ENCODE results near the gene AKNAD1. TPM values are rescaled to one million over a fixed set of nuclear protein-coding genes. Genes with fewer than 3 reads are reported as not detected.

The AKNAD1 gene
- polyA plus RNA-seq, 4 donors: 0.18 TPM; not detected in 3

- DNase-seq (ENCODE audit: low read depth in 4 of 4, low spot score in 3 of 4): no peak
These were observed 14.3 kb upstream of the AKNAD1 start for GRCh38 chr1:108871050-108871724.

GRCh38 chr1:108865316-108865910 lies 8.5 kb upstream of the AKNAD1 start:
- no peak for DNase-seq (ENCODE audit: low read depth in 4 of 4, low spot score in 3 of 4)

- no peak for DNase-seq (ENCODE audit: low read depth in 4 of 4, low spot score in 3 of 4)
These were observed 7.1 kb upstream of the AKNAD1 start for GRCh38 chr1:108863984-108864383.

GRCh38 chr1:108862698-108863477 lies 6.0 kb upstream of the AKNAD1 start:
- no peak for DNase-seq (ENCODE audit: low read depth in 4 of 4, low spot score in 3 of 4)

- DNase-seq (ENCODE audit: low read depth in 4 of 4, low spot score in 3 of 4): no peak
These were observed 5.2 kb upstream of the AKNAD1 start for GRCh38 chr1:108862017-108862610.

- DNase-seq (ENCODE audit: low read depth in 4 of 4, low spot score in 3 of 4): no peak
These were observed 4.7 kb upstream of the AKNAD1 start for GRCh38 chr1:108861566-108861965.

- no peak for DNase-seq (ENCODE audit: low read depth in 4 of 4, low spot score in 3 of 4)
These were observed 3.5 kb upstream of the AKNAD1 start for GRCh38 chr1:108860190-108860907.

- no peak for DNase-seq (ENCODE audit: low read depth in 4 of 4, low spot score in 3 of 4)
These were observed 1.5 kb upstream of the AKNAD1 start for GRCh38 chr1:108858230-108858950.

- DNase-seq (ENCODE audit: low read depth in 4 of 4, low spot score in 3 of 4): no peak
These were observed 2.5 kb downstream of the AKNAD1 start for GRCh38 chr1:108854221-108855019.

GRCh38 chr1:108852221-108852975 lies 4.5 kb downstream of the AKNAD1 start:
- no peak for DNase-seq (ENCODE audit: low read depth in 4 of 4, low spot score in 3 of 4)

GRCh38 chr1:108851567-108851966 lies 5.3 kb downstream of the AKNAD1 start:
- no peak for DNase-seq (ENCODE audit: low read depth in 4 of 4, low spot score in 3 of 4)

GRCh38 chr1:108850929-108851328 lies 6.0 kb downstream of the AKNAD1 start:
- no peak for DNase-seq (ENCODE audit: low read depth in 4 of 4, low spot score in 3 of 4)

GRCh38 chr1:108848806-108849205 lies 8.1 kb downstream of the AKNAD1 start:
- DNase-seq (ENCODE audit: low read depth in 4 of 4, low spot score in 3 of 4): no peak

- no peak for DNase-seq (ENCODE audit: low read depth in 4 of 4, low spot score in 3 of 4)
These were observed 9.4 kb downstream of the AKNAD1 start for GRCh38 chr1:108847494-108847893.

- DNase-seq (ENCODE audit: low read depth in 4 of 4, low spot score in 3 of 4): no peak
These were observed 10.9 kb downstream of the AKNAD1 start for GRCh38 chr1:108845991-108846390.

- no peak for DNase-seq (ENCODE audit: low read depth in 4 of 4, low spot score in 3 of 4)
These were observed 11.4 kb downstream of the AKNAD1 start for GRCh38 chr1:108845446-108845845.

- no peak for DNase-seq (ENCODE audit: low read depth in 4 of 4, low spot score in 3 of 4)
These were observed 13.3 kb downstream of the AKNAD1 start for GRCh38 chr1:108843390-108844137.
